Activated CD8-positive, alpha-beta T cell treated with anti-CD3 and anti-CD28 coated beads for 36 hours (primary cell): Measurements from ENCODE around the gene SRPRB. TPM values are rescaled to one million over a fixed set of nuclear protein-coding genes. Genes with fewer than 3 reads are reported as not detected.

ENCODE experiments used
- ATAC-seq: fragments of 200-7000 bp; cut with Tn5 transposase; one replicate; pipeline ENCODE4 v1.10.0; 2021; ENCODE audit warnings: mild to moderate bottlenecking, moderate library complexity
- CTCF ChIA-PET: fragments of 350-600 bp; sonication (Branson Sonifier 250); formaldehyde crosslinking; loops from one replicate; lab custom pipeline; 2021; ENCODE audit warnings: antibody characterized with exemption; lab: Charles Lee
- POLR2A ChIA-PET: fragments of 350-600 bp; sonication (Branson Sonifier 250); formaldehyde crosslinking; loops from one replicate; lab custom pipeline; 2021; ENCODE audit warnings: antibody characterized with exemption; lab: Charles Lee
- DNase-seq: peaks from one replicate; pipeline ENCODE4 v3.0.0-alpha.2; 2020
- H3K27ac Mint-ChIP-seq: one replicate; pipeline ENCODE4 v1.8.0; 2021; ENCODE audit warnings: mild to moderate bottlenecking, mixed read lengths
- H3K27me3 Mint-ChIP-seq: one replicate; pipeline ENCODE4 v1.8.0; 2021; ENCODE audit warnings: mixed read lengths
- H3K36me3 Mint-ChIP-seq: one replicate; pipeline ENCODE4 v1.8.0; 2021; ENCODE audit warnings: low read depth, mixed read lengths
- H3K4me1 Mint-ChIP-seq: one replicate; pipeline ENCODE4 v1.8.0; 2021; ENCODE audit warnings: low read depth, mixed read lengths
- H3K4me3 Mint-ChIP-seq: one replicate; pipeline ENCODE4 v1.8.0; 2021; ENCODE audit warnings: mild to moderate bottlenecking, moderate library complexity, mixed read lengths
- H3K9me3 Mint-ChIP-seq: one replicate; pipeline ENCODE4 v1.8.0; 2021; ENCODE audit warnings: mixed read lengths
- intact Hi-C: fragments of 100-400 bp; cut with micrococcal nuclease; formaldehyde crosslinking; loops from one replicate; pipeline ENCODE4 v1.10.0; 2022
- total RNA-seq, 2 experiments: library from RNA; stranded (reverse); gene quantifications; one replicate each; pipeline ENCODE4 v1.2.3, GENCODE V29; 2021
- TF ChIP-seq, protein P1 (sequence below): fragments of 200-600 bp; IDR thresholded peaks from one replicate; pipeline ENCODE4 v1.8.0; 2022; ENCODE audit warnings: antibody characterized with exemption, mild to moderate bottlenecking

Gene SRPRB
- total RNA-seq, 2 experiments from 2014 or later: 63.8 to 65.8 TPM

DNA sequence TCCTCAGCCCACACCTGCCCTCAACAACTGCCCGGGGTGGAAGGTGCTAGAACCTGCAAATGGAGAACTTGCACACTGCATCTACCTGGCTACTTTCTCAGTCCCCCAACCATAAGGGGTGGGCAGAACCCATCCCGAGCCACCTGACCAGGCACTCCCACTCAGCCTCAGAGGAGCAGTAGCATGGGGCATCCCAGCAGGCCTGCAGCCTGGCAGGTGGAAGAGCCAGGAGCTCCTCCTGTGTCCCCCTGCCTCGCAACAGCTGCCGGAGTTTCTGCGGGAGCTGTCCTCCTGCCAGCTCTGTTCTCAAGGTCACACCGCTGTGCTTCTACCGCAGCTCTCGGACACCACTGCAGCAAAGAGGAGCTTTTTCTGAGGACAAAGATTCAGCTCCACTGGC, 62.6 kb downstream of the SRPRB start:
- Mint-ChIP-seq H3K27me3 (peaks cover 4% of the 10 kb centered on the region), H3K36me3 (no peaks in the 10 kb centered on the region), H3K4me3 (no peak overlapping the region), H3K27ac (no peak overlapping the region), H3K9me3 (no peaks in the 10 kb centered on the region), H3K4me1 (no peaks in the 10 kb centered on the region)
- POLR2A ChIA-PET: no interaction called here
- TF ChIP-seq, protein P1, sequence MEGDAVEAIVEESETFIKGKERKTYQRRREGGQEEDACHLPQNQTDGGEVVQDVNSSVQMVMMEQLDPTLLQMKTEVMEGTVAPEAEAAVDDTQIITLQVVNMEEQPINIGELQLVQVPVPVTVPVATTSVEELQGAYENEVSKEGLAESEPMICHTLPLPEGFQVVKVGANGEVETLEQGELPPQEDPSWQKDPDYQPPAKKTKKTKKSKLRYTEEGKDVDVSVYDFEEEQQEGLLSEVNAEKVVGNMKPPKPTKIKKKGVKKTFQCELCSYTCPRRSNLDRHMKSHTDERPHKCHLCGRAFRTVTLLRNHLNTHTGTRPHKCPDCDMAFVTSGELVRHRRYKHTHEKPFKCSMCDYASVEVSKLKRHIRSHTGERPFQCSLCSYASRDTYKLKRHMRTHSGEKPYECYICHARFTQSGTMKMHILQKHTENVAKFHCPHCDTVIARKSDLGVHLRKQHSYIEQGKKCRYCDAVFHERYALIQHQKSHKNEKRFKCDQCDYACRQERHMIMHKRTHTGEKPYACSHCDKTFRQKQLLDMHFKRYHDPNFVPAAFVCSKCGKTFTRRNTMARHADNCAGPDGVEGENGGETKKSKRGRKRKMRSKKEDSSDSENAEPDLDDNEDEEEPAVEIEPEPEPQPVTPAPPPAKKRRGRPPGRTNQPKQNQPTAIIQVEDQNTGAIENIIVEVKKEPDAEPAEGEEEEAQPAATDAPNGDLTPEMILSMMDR: no peak
- intact Hi-C loops: no loop called here
- no peak for DNase-seq
- ATAC-seq: no peak
- CTCF ChIA-PET: no interaction called here

DNA sequence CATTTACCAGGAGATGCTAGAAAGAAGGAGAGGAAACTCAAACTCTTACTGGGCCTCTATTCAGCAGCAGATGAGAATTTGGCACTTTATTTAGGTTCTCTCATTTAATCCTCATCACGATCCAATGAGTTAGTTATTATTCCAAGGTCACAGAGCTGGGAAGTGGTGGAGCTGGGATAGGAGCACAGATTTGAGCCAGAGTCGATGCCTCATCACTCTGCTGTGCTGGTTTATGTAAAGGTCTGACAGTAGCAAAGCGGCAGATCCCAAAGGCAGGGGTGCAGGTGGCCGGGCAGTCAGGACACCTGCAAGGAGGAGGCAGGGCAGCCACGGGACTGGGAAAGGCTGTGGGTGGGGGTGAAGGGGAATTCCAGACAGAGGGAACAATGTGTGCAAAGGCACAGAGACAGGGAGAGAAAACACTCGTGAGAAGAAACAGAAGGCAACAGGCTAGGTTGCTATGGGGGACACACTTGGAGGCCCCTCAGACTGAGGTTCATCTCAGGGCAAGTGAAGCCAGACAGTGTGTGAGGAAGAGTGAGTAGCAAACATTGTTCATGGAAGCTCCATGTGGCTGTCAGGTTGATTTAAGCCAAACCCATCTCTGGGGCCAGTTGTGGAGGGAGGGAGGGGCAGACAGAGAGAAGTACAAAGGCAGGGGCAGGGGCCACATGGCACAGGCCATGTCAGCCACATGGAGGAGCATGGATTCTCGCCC, 63.3 kb downstream of the SRPRB start:
- intact Hi-C loops: no loop called here
- ChIA-PET POLR2A (no interaction called here), CTCF (no interaction called here)
- TF ChIP-seq, protein P1: no peak
- Mint-ChIP-seq H3K36me3 (no peaks in the 10 kb centered on the region), H3K4me3 (no peak overlapping the region), H3K4me1 (no peaks in the 10 kb centered on the region), H3K27me3 (peaks cover 5% of the 10 kb centered on the region), H3K9me3 (no peaks in the 10 kb centered on the region), H3K27ac (no peak overlapping the region)
- no peak for DNase-seq
- no peak for ATAC-seq

DNA sequence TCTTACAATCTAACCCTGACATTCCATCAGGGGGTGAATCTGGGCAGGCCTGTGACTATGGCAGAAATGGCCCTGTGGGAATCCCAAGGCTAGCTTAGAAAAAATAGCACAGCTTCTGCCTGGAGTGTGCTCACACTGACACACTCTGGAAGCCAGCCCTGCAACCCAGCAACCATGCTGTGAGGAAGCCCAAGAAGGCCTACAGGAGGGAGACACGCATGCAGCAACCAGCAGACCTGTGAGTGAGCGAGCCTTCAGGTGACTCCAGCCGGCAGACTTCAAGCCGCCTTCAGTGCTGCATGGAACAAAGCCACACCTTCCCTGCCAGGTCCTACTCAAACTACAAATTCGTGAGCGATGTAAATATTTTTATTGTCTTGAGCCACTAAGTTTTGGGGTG, 64.0 kb downstream of the SRPRB start:
- Mint-ChIP-seq H3K36me3 (no peaks in the 10 kb centered on the region), H3K4me3 (no peak overlapping the region), H3K27ac (no peak overlapping the region), H3K4me1 (no peaks in the 10 kb centered on the region), H3K9me3 (no peaks in the 10 kb centered on the region), H3K27me3 (peaks cover 8% of the 10 kb centered on the region)
- DNase-seq: no peak
- ATAC-seq: no peak
- ChIA-PET CTCF (no interaction called here), POLR2A (no interaction called here)
- TF ChIP-seq, protein P1: no peak
- intact Hi-C loops: no loop called here

DNA sequence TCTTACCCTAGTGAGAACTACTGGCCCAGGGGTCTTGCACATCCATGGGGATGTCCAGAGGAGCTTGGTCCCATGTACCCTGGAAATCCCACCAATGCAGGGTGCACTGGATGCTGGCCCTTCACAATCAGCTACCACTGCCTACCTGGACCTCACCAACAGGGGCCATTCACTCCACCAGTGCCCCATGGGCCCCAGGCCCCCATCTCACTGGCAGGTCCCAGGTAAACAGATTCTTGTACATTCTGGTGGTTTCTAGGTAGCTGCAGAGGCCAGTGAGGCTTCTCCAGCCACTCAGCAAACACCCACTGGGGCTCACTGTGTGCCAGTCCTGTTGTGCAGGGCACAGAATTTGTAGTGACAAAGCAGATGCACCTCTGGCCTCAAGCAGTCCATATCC, 65.2 kb downstream of the SRPRB start:
- Mint-ChIP-seq H3K27me3 (peaks cover 11% of the 10 kb centered on the region), H3K36me3 (no peaks in the 10 kb centered on the region), H3K4me3 (no peak overlapping the region), H3K9me3 (no peaks in the 10 kb centered on the region), H3K27ac (no peak overlapping the region), H3K4me1 (no peaks in the 10 kb centered on the region)
- CTCF ChIA-PET: no interaction called here
- intact Hi-C loops: no loop called here
- DNase-seq (no peak), ATAC-seq (no peak)
- POLR2A ChIA-PET: no interaction called here
- TF ChIP-seq, protein P1: no peak

Other genes with a start within 250 kb of the SRPRB start
- gene CDV3, start 232.1 kb upstream of the SRPRB start, total RNA-seq: 100 to 1,000 TPM; 211 to 212 TPM
- gene TOPBP1, start 143.9 kb upstream of the SRPRB start, total RNA-seq: 10 to 100 TPM; 80.1 to 83.5 TPM
- gene TF, start 59.4 kb upstream of the SRPRB start, total RNA-seq: under 1 TPM; 0.02 to 0.34 TPM
- gene RAB6B, start 90.1 kb downstream of the SRPRB start, total RNA-seq: 1 to 10 TPM; 1.7 to 2.0 TPM
- gene SLCO2A1, start 224.1 kb downstream of the SRPRB start, total RNA-seq: not detected